ENCODE data around the gene AAMP.

DNA sequence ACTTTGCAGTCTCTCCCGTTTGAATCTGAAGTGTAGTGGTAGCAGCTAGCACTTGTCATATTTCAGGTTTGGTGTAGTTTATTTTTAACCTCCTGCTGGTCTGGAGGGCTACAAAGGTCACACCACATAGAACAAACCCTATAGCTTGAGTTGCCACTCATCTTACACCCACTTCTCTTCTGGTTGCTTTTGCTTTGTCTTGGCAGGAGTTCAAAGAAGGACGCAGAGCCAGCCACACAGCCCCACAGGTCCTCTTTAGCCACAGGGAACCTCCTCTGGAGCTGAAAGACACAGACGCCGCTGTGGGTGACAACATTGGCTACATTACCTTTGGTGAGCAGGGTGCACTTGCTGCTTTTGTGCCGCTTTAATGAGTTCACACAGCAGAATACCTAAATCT, 24.7 kb downstream of the AAMP start:
- TF ChIP-seq, protein P1, sequence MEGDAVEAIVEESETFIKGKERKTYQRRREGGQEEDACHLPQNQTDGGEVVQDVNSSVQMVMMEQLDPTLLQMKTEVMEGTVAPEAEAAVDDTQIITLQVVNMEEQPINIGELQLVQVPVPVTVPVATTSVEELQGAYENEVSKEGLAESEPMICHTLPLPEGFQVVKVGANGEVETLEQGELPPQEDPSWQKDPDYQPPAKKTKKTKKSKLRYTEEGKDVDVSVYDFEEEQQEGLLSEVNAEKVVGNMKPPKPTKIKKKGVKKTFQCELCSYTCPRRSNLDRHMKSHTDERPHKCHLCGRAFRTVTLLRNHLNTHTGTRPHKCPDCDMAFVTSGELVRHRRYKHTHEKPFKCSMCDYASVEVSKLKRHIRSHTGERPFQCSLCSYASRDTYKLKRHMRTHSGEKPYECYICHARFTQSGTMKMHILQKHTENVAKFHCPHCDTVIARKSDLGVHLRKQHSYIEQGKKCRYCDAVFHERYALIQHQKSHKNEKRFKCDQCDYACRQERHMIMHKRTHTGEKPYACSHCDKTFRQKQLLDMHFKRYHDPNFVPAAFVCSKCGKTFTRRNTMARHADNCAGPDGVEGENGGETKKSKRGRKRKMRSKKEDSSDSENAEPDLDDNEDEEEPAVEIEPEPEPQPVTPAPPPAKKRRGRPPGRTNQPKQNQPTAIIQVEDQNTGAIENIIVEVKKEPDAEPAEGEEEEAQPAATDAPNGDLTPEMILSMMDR (IDR thresholded peaks at IDR 0.05 in 4 of 5, conservative IDR thresholded peaks at IDR 0.05 in 1 of 5), result no peak
- TF ChIP-seq POLR2A (IDR thresholded peaks at IDR 0.05), result no peak

Data from gastrocnemius medialis (tissue), 4 donors.